ENCODE results near the gene NUDT16L1.

- TF ChIP-seq POLR2A (IDR thresholded peaks at IDR 0.05): no peak
- TF ChIP-seq, protein P1, sequence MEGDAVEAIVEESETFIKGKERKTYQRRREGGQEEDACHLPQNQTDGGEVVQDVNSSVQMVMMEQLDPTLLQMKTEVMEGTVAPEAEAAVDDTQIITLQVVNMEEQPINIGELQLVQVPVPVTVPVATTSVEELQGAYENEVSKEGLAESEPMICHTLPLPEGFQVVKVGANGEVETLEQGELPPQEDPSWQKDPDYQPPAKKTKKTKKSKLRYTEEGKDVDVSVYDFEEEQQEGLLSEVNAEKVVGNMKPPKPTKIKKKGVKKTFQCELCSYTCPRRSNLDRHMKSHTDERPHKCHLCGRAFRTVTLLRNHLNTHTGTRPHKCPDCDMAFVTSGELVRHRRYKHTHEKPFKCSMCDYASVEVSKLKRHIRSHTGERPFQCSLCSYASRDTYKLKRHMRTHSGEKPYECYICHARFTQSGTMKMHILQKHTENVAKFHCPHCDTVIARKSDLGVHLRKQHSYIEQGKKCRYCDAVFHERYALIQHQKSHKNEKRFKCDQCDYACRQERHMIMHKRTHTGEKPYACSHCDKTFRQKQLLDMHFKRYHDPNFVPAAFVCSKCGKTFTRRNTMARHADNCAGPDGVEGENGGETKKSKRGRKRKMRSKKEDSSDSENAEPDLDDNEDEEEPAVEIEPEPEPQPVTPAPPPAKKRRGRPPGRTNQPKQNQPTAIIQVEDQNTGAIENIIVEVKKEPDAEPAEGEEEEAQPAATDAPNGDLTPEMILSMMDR (IDR thresholded peaks at IDR 0.05 in 4 of 5, conservative IDR thresholded peaks at IDR 0.05 in 1 of 5): no peak
These were observed 9.1 kb downstream of the NUDT16L1 start for GRCh38 chr16:4702466-4702808.
